Left lung (tissue), 10 donors: Measurements from ENCODE around the gene PPP5C. TPM values are rescaled to one million over a fixed set of nuclear protein-coding genes. Genes with fewer than 3 reads are reported as not detected.
"Not testable (repeated sequence)": the region's sequence is repeated elsewhere in the genome, so short reads cannot be mapped to it uniquely, and the experiment has no call there.

Source experiments
- ATAC-seq: fragments of 200-7000 bp; cut with Tn5 transposase; one replicate; pipeline ENCODE4 v1.9.1; 2020; ENCODE audit warnings: moderate library complexity
- DNase-seq, 4 donors: peaks; one replicate each; pipeline ENCODE4 v3.0.0-alpha.2; 2013 to 2020
- H3K27ac ChIP-seq, 2 donors: fragments of 200-600 bp; sonication (generic) in 1 of 2; one replicate each; pipeline versions ENCODE4 v1.5.0 to v1.8.0; 2020 to 2021
- H3K27me3 ChIP-seq, 2 donors: fragments of 200-600 bp; sonication (generic) in 1 of 2; one replicate each; pipeline versions ENCODE4 v1.5.0 to v1.8.0; 2020 to 2021
- H3K36me3 ChIP-seq, 2 donors: fragments of 200-600 bp; sonication (generic) in 1 of 2; one replicate each; pipeline versions ENCODE4 v1.5.0 to v1.8.0; 2020 to 2021
- H3K4me1 ChIP-seq, 2 donors: fragments of 200-600 bp; one replicate each; pipeline ENCODE4 v1.8.0; 2021
- H3K4me3 ChIP-seq, 2 donors: fragments of 200-600 bp; sonication (generic) in 1 of 2; one replicate each; pipeline versions ENCODE4 v1.5.0 to v1.8.0; 2020 to 2021; ENCODE audit warnings: mild to moderate bottlenecking in 1 of 2
- H3K9me3 ChIP-seq, 2 donors: fragments of 200-600 bp; sonication (generic) in 1 of 2; one replicate each; pipeline versions ENCODE4 v1.5.0 to v1.8.0; 2020 to 2021
- intact Hi-C, 2 donors: fragments of 100-400 bp; cut with DNase I; formaldehyde crosslinking; loops; one replicate each; pipeline versions ENCODE4 v1.11.2 to v1.14.2; 2022
- polyA plus RNA-seq, 6 donors: library from polyadenylated mRNA; unstranded; fragments of 120-200 nt; gene quantifications; one replicate each; pipeline ENCODE4 v1.2.1, GENCODE V29; 2013; ENCODE audit not compliant: insufficient read length in 6 of 6
- total RNA-seq, 2 donors: library from RNA; stranded (reverse); fragmentation: NEBNext Ultra II Directional; extraction: Animal tissue kit (Norgen Biotek cat#: 25700); gene quantifications; one replicate each; pipeline ENCODE4 v1.2.1, GENCODE V29; 2021
- TF ChIP-seq, protein P1 (sequence below), 2 donors: fragments of 200-600 bp; sonication (generic) in 1 of 2; IDR thresholded peaks; one replicate each; pipeline versions ENCODE4 v1.5.0 to v1.8.0; 2021; ENCODE audit warnings: antibody characterized with exemption in 2 of 2
- donor health status: DM: no; HTN: yes; CAD: no.
- donor health status: DM: no; HTN: no; CAD: no.

PPP5C gene
- total and polyA plus RNA-seq, 8 donors: 52.6 to 114 (median 98.3) TPM

DNA sequence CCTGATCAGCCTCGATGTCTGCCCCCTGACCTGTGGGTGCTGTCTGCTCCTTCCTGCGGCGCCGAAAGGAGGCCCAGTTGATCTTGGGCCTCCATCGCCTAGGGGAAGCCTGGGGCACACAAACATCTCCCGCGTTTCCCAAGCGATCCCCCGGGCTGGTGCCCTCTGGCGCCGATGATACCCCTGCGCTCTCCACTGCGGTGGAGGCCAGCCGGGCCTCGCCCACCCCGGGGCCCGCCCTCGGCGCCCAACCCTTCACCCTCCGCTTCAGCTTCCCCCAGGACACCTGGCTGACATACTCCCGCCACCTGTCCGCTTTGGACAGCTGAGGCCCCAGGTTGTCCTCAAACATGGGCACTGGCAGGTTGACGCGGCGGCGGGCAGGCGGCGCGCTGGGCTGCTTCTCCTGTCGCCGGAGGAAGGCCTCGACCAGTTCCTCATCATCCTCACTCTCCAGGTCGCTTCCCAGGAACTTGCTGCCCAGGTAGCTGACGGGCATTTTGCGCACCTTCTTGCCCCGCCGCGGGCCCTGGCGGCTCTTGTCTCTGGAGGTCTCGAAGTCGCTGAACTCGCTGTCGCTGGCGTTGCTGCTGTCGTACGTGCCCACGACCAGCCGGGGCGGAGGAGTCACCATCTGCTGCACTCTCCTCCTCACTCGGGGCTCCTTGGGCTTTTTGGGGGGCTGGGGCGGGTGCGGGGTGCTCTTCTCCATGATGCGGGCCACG lies 65.2 kb downstream of the PPP5C start:
- DNase-seq: peak in 1 of 4 donors; percentile 74
- no peak for ATAC-seq
- Histone ChIP-seq H3K36me3 (no peaks in the 10 kb centered on the region), H3K9me3 (no peaks in the 10 kb centered on the region), H3K4me1 (peaks cover 0 to 20% of the 10 kb centered on the region in 2 donors), H3K27me3 (peaks cover 0 to 97% of the 10 kb centered on the region in 2 donors), H3K27ac (no peak overlapping the region), H3K4me3 (peak overlapping the region; percentile 30 to 33)
- TF ChIP-seq, protein P1, sequence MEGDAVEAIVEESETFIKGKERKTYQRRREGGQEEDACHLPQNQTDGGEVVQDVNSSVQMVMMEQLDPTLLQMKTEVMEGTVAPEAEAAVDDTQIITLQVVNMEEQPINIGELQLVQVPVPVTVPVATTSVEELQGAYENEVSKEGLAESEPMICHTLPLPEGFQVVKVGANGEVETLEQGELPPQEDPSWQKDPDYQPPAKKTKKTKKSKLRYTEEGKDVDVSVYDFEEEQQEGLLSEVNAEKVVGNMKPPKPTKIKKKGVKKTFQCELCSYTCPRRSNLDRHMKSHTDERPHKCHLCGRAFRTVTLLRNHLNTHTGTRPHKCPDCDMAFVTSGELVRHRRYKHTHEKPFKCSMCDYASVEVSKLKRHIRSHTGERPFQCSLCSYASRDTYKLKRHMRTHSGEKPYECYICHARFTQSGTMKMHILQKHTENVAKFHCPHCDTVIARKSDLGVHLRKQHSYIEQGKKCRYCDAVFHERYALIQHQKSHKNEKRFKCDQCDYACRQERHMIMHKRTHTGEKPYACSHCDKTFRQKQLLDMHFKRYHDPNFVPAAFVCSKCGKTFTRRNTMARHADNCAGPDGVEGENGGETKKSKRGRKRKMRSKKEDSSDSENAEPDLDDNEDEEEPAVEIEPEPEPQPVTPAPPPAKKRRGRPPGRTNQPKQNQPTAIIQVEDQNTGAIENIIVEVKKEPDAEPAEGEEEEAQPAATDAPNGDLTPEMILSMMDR (IDR thresholded peaks at IDR 0.05): no peak
- intact Hi-C loops: no loop called here

DNA sequence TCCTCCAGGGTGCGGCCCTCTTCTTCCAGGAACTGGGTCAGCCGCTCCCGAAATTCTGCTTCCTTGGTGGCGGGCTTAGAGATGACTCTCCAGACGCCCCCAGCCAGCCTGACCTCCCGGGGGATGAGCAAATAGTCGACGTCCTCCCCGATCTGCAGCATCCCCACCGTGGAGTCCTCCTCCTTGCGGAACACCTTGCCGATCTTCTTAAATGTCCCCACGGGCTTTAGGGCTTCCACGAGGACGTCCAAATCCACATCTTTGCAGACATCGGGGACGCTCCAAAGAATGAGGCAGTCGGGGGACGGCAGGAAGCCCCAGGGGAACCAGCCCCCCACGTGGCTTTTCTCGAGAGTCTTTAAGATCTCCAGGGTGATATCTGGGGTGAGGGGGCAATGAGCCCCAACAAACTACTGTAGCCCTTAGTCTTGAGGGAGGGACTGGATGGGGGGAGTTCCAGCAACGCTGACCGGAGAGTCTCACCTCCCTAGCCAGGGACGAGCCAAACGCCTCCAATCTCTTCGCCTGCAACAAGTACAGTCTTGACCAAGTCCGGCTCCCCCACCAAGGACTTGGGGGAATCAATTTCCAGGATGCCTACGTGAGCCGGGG lies 65.9 kb downstream of the PPP5C start:
- TF ChIP-seq, protein P1 (IDR thresholded peaks at IDR 0.05): no peak
- intact Hi-C loops: no loop called here
- H3K27ac ChIP-seq: peak overlapping the region in 1 of 2 donors; percentile 69
- H3K4me3 ChIP-seq: peak overlapping the region; percentile 30 to 33
- DNase-seq (no peak), ATAC-seq (no peak)
- H3K36me3 ChIP-seq: no peaks in the 10 kb centered on the region
- no peaks in the 10 kb centered on the region for H3K9me3 ChIP-seq
- H3K27me3 ChIP-seq: peaks cover 0 to 97% of the 10 kb centered on the region in 2 donors
- peaks cover 0 to 20% of the 10 kb centered on the region in 2 donors for H3K4me1 ChIP-seq

DNA sequence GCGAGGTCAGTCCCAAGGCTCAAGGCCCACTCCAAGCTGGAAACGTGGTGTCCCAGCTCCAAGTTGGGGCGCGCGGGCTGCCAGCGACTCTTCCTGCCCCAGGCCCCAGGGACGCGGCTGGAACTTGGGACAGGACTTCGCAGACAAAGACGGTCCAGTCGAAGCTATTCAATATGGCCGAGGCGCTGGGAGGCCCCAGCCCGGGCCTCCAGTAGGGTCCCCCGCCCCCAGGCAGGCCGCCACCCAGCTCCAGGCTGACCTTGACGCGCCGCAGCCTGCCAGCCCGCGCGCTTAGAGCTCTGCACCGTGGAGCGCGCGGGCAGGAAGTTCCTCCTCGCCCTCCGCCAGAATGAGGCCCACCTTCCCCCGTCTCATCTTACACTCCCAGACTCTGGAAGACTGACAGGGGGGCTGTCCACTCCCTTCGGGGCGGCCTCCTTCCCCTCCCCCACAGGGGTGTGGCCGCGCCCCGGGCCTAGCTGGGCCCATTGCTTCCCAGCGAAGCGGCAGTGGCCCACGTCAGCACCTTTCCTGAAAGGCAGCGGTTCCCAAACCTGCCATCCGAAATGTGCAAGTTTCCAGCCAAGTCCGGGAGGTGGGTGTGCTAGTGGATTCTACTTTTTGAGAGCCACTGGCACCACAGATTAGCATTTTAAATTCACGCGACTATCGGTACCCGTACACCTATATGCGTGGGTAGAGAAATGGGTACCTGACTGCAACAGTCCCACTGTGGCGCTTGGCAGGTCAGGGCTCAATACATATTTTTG lies 66.6 kb downstream of the PPP5C start, which contains the start of gene CCDC8:
Gene CCDC8, minus strand, starts transcription at position 303 of the 770 bp plus-strand sequence. CDS start 754 bp downstream, outside the sequence.
- no peaks in the 10 kb centered on the region for H3K9me3 ChIP-seq
- TF ChIP-seq, protein P1 (IDR thresholded peaks at IDR 0.05): no peak
- H3K27me3 ChIP-seq: peaks cover 0 to 97% of the 10 kb centered on the region in 2 donors
- intact Hi-C loops: no loop called here
- H3K4me1 ChIP-seq: peaks cover 0 to 16% of the 10 kb centered on the region in 2 donors
- H3K4me3 ChIP-seq: peak within 1 kb of the TSS; percentile 30 to 33
- ATAC-seq: peak; percentile 88
- peak within 1 kb of the TSS in 1 of 2 donors; percentile 69 for H3K27ac ChIP-seq
- DNase-seq: peak; percentile 83 to 99 (median 91)
- no peaks in the 10 kb centered on the region for H3K36me3 ChIP-seq

DNA sequence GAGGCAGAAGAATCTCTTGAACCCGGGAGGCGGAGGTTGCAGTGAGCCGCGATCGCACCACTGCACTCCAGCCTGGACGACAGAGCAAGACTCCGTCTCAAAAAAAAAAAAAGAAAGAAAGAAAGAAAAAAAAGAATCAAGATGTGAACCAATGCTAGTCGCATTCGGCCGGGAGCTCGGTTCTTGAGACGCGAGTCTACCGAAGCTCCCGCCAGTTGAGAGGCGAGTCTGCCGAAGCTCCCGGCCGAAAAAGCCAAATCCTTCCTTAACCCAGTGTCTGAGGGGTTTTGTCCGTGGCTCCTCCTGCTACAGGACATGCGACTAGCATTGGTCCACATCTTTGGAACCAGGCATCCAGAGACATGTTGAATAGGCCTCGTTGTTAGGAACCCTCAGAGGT lies 68.0 kb downstream of the PPP5C start:
- intact Hi-C loops, H3K9me3 ChIP-seq, H3K27ac ChIP-seq, H3K4me3 ChIP-seq, H3K36me3 ChIP-seq, ATAC-seq: not testable (repeated sequence)
- Histone ChIP-seq H3K27me3 (peaks cover 0 to 89% of the 10 kb centered on the region in 2 donors), H3K4me1 (peaks cover 0 to 13% of the 10 kb centered on the region in 2 donors)
- DNase-seq: peak in 1 of 4 donors; percentile 32

DNA sequence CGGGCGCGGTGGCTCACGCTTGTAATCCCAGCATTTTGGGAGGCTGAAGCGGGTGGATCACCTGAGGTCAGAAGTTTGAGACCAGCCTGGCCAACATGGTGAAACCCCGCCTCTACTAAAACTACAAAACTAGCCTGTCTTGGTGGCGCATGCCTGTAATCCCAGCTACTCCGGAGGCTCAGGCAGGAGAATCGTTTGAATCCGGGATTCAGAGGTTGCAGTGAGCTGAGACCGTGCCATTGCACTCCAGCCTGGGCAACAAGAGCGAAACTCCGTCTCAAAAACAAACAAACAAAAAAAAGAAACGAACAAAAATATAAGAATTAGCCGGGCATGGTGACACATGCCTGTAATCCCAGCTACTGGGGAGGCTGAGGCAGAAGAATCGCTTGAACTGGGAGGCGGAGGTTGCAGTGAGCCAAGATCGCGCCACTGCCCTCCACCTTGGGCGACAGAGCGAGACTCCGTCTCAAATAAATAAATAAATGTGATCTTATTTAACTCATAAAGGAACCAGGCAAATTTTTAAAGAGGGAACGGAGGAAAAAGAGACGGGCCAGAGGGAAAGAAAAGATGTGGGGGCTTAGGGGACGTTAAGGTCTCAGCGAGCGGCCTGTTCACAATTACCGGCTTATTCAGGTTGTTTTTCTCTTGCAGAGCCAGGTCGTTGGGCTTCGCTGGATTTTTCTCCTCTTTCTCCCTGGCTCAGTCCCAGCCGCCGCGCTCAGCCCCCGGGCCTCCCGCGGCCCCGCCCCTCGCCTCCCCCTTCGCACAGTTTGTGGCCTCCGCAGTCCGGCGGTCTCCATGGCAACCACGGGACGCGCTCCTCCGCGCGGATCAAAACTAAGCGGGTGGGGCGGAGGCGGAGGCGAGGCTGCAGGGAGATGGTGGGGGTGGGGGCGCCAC lies 69.2 kb downstream of the PPP5C start:
- H3K4me1 ChIP-seq: peaks cover 0 to 13% of the 10 kb centered on the region in 2 donors
- peaks cover 0 to 83% of the 10 kb centered on the region in 2 donors for H3K27me3 ChIP-seq
- H3K9me3 ChIP-seq, intact Hi-C loops, H3K36me3 ChIP-seq: not testable (repeated sequence)
- peak; percentile 72 for ATAC-seq
- peak overlapping the region; percentile 17 to 25 for H3K4me3 ChIP-seq
- peak overlapping the region in 1 of 2 donors; percentile 65 for H3K27ac ChIP-seq
- peak; percentile 90 to 96 (median 90) for DNase-seq
